SK-N-SH treated with all-trans-retinoic acid at 6 μM for 48 hours (cell line): ENCODE data around the gene ZNF423.

ENCODE experiments used
- ATAC-seq: fragments of 200-7000 bp; cut with Tn5 transposase; 3 replicates; pipeline ENCODE4 v1.9.1; 2020; ENCODE audit warnings: mild to moderate bottlenecking, moderate library complexity
- ARNTL ChIP-seq: fragments of 450-650 bp; formaldehyde crosslinking; IDR thresholded peaks from 2 replicates; pipeline ENCODE4 v1.5.0; 2020; ENCODE audit warnings: low read depth, mild to moderate bottlenecking, moderate library complexity, borderline replicate concordance
- BACH2 ChIP-seq: fragments of 250-450 bp; sonication (Bioruptor Pico); IDR thresholded peaks from 2 replicates; pipeline ENCODE4 v1.9.0; 2021; ENCODE audit warnings: mild to moderate bottlenecking, borderline replicate concordance
- CSDC2 ChIP-seq: fragments of 250-450 bp; sonication (Bioruptor Pico); IDR thresholded peaks from 2 replicates; pipeline ENCODE4 v1.5.0; 2020; ENCODE audit warnings: mild to moderate bottlenecking, moderate library complexity
- ESRRG ChIP-seq: fragments of 250-450 bp; sonication (Bioruptor Pico); IDR thresholded peaks from 2 replicates; pipeline ENCODE4 v1.6.1; 2021; ENCODE audit warnings: mild to moderate bottlenecking
- GLIS3 ChIP-seq: fragments of 250-450 bp; sonication (Bioruptor Pico); IDR thresholded peaks from 2 replicates; pipeline ENCODE4 v1.5.0; 2020; ENCODE audit warnings: mild to moderate bottlenecking, moderate library complexity
- ISL1 ChIP-seq: fragments of 250-450 bp; sonication (Bioruptor Pico); IDR thresholded peaks from 2 replicates; pipeline ENCODE4 v2.1.2; 2022; ENCODE audit warnings: mild to moderate bottlenecking, moderate library complexity
- PPARA ChIP-seq: fragments of 250-450 bp; sonication (Bioruptor Pico); IDR thresholded peaks from 2 replicates; pipeline ENCODE4 v1.5.0; 2020; ENCODE audit warnings: mild to moderate bottlenecking, borderline replicate concordance
- RARB ChIP-seq: fragments of 250-450 bp; sonication (Bioruptor Pico); IDR thresholded peaks from 2 replicates; pipeline ENCODE4 v1.8.0; 2021; ENCODE audit warnings: mild to moderate bottlenecking, moderate library complexity
- SNAI2 ChIP-seq: fragments of 250-450 bp; sonication (Bioruptor Pico); IDR thresholded peaks from 2 replicates; pipeline ENCODE4 v1.5.0; 2020; ENCODE audit warnings: mild to moderate bottlenecking, moderate library complexity
- TCF4 ChIP-seq: fragments of 250-450 bp; sonication (Bioruptor Pico); IDR thresholded peaks from 2 replicates; pipeline ENCODE4 v1.8.0; 2021; ENCODE audit warnings: mild to moderate bottlenecking, moderate library complexity, borderline replicate concordance
- TOX ChIP-seq: fragments of 250-450 bp; sonication (Bioruptor Pico); IDR thresholded peaks from 2 replicates; pipeline ENCODE4 v1.8.0; 2021; ENCODE audit warnings: mild to moderate bottlenecking, moderate library complexity, borderline replicate concordance
- ZC3H10 ChIP-seq: fragments of 250-450 bp; sonication (Bioruptor Pico); IDR thresholded peaks from 2 replicates; pipeline ENCODE4 v1.5.1; 2021; ENCODE audit warnings: mild to moderate bottlenecking, moderate library complexity
- ZFP3 ChIP-seq: fragments of 250-450 bp; sonication (Bioruptor Pico); IDR thresholded peaks from 2 replicates; pipeline ENCODE4 v1.5.0; 2020; ENCODE audit warnings: mild to moderate bottlenecking, moderate library complexity
- ZFP30 ChIP-seq: fragments of 450-650 bp; formaldehyde crosslinking; IDR thresholded peaks from 2 replicates; pipeline ENCODE4 v1.5.0; 2022; ENCODE audit warnings: mild to moderate bottlenecking, moderate library complexity
- ZNF565 ChIP-seq: fragments of 450-650 bp; formaldehyde crosslinking; conservative IDR thresholded peaks from 2 replicates; pipeline ENCODE4 v1.5.0; 2020; ENCODE audit warnings: low read depth, mild to moderate bottlenecking, moderate library complexity
- ZNF70 ChIP-seq: fragments of 450-650 bp; formaldehyde crosslinking; IDR thresholded peaks from 2 replicates; pipeline ENCODE4 v1.5.0; 2020; ENCODE audit warnings: mild to moderate bottlenecking, moderate library complexity
- ZNF8 ChIP-seq: fragments of 450-650 bp; formaldehyde crosslinking; IDR thresholded peaks from 2 replicates; pipeline ENCODE4 v1.5.0; 2020; ENCODE audit warnings: mild to moderate bottlenecking, moderate library complexity
- TF ChIP-seq, protein P1 (sequence below): fragments of 250-450 bp; sonication (Bioruptor Pico); IDR thresholded peaks from 2 replicates; pipeline ENCODE4 v1.8.0; 2020; ENCODE audit warnings: mild to moderate bottlenecking, moderate library complexity, borderline replicate concordance
- TF ChIP-seq, protein P2 (sequence below): fragments of 250-450 bp; sonication (Bioruptor Pico); IDR thresholded peaks from 2 replicates; pipeline ENCODE4 v1.5.1; 2021; ENCODE audit warnings: mild to moderate bottlenecking, moderate library complexity
- TF ChIP-seq, protein P3 (sequence below): fragments of 250-450 bp; sonication (Bioruptor Pico); IDR thresholded peaks from 2 replicates; pipeline ENCODE4 v1.5.0; 2020; ENCODE audit warnings: mild to moderate bottlenecking, moderate library complexity
- TF ChIP-seq, protein P4 (sequence below): fragments of 250-450 bp; sonication (Bioruptor Pico); IDR thresholded peaks from 2 replicates; pipeline ENCODE4 v1.5.1; 2020; ENCODE audit warnings: low read depth, mild to moderate bottlenecking, moderate library complexity
- TF ChIP-seq, protein P5 (sequence below): fragments of 250-450 bp; sonication (Bioruptor Pico); IDR thresholded peaks from 2 replicates; pipeline ENCODE4 v1.8.0; 2021; ENCODE audit warnings: low read depth, mild to moderate bottlenecking, moderate library complexity, borderline replicate concordance

ZNF423 gene

DNA sequence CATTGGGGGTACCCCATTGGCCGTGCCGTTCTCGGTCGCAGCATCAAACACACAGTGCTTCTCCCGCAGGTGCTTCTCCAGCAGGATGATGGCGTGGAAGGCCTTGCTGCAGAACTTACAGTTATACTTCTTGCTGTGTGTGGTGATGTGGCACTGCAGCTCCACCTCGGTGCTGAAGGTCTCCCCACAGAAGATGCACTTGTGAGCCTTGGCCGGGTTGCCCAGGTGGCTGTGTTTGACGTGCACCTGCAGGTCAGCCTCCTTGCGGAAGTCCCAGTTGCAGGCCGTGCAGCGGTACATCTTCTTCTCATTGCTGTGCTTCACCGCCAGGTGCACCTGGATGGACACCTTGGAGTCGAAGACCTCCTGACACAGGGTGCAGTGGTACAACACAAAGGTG lies 219.3 kb downstream of the ZNF423 start:
- TF ChIP-seq GLIS3 (no peak), ESRRG (CRISPR knock-in tag) (no peak), ZC3H10 (CRISPR knock-in tag) (no peak), ZNF70 (CRISPR knock-in tag) (no peak), TOX (no peak), CSDC2 (CRISPR knock-in tag) (no peak), ZFP30 (no peak), RARB (no peak), TCF4 (CRISPR knock-in tag) (no peak), BACH2 (CRISPR knock-in tag) (no peak), ARNTL (CRISPR knock-in tag) (no peak), ZNF565 (CRISPR knock-in tag) (no peak), SNAI2 (no peak)
- TF ChIP-seq, protein P1, sequence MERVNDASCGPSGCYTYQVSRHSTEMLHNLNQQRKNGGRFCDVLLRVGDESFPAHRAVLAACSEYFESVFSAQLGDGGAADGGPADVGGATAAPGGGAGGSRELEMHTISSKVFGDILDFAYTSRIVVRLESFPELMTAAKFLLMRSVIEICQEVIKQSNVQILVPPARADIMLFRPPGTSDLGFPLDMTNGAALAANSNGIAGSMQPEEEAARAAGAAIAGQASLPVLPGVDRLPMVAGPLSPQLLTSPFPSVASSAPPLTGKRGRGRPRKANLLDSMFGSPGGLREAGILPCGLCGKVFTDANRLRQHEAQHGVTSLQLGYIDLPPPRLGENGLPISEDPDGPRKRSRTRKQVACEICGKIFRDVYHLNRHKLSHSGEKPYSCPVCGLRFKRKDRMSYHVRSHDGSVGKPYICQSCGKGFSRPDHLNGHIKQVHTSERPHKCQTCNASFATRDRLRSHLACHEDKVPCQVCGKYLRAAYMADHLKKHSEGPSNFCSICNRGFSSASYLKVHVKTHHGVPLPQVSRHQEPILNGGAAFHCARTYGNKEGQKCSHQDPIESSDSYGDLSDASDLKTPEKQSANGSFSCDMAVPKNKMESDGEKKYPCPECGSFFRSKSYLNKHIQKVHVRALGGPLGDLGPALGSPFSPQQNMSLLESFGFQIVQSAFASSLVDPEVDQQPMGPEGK (CRISPR knock-in tag): no peak
- TF ChIP-seq, protein P2, sequence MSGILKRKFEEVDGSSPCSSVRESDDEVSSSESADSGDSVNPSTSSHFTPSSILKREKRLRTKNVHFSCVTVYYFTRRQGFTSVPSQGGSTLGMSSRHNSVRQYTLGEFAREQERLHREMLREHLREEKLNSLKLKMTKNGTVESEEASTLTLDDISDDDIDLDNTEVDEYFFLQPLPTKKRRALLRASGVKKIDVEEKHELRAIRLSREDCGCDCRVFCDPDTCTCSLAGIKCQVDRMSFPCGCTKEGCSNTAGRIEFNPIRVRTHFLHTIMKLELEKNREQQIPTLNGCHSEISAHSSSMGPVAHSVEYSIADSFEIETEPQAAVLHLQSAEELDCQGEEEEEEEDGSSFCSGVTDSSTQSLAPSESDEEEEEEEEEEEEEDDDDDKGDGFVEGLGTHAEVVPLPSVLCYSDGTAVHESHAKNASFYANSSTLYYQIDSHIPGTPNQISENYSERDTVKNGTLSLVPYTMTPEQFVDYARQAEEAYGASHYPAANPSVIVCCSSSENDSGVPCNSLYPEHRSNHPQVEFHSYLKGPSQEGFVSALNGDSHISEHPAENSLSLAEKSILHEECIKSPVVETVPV (CRISPR knock-in tag): no peak
- no peak for ATAC-seq

DNA sequence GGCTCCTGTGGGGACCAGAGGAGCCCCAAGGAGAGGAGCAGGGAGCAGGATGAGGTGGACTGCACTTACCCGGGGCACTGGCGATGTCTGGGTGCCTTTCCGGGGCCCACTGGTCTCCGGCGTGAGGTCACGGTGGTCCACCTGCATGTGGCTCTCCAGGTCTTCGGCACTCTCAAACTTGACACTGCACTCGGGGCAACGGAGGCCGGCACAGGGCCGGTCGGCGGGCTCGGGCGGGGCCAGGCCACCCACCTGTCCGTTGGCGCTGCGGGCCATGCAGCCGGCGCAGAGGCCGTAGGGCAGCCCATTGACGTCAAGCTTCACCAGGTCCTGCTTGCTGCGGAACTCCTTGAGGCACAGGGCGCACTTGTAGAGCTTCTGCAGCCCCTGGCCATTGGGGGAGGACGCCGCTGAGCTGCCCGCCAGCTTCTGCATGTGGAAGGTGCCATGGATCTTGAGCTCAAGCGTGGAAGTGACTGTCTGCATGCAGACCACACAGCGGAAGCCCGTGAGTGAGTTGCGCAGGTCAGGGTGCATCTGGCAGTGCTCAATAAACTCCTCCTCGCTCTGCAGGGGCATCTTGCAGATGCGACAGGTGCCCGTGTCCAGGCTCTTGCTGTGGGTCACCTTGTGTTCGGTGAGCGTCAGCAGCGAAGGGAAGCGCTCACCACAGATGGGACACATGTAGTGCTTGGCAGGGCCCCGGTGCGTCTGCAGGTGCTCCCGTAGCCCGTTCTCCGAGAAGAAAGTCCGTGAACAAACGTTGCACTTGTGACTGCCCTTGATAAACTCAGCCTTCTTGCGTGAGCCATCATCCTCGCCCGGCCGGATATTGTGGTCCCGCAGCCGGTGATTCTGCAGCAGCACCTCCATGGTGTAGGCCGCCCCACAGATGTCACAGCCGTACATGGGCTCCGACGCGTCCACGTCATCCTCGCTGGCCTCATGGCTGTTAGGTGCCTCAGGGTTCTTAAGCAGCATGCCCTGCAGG lies 220.0 kb downstream of the ZNF423 start:
- no peak for ATAC-seq
- TF ChIP-seq ZFP3 (CRISPR knock-in tag) (no peak), GLIS3 (no peak), ZNF8 (CRISPR knock-in tag) (no peak), ZNF565 (CRISPR knock-in tag) (no peak), RARB (no peak), ISL1 (no peak), PPARA (CRISPR knock-in tag) (no peak), ARNTL (CRISPR knock-in tag) (no peak), CSDC2 (CRISPR knock-in tag) (no peak), ZC3H10 (CRISPR knock-in tag) (no peak), ZFP30 (no peak), BACH2 (CRISPR knock-in tag) (no peak), ESRRG (CRISPR knock-in tag) (no peak), ZNF70 (CRISPR knock-in tag) (no peak)
- TF ChIP-seq, protein P1 (CRISPR knock-in tag): no peak
- TF ChIP-seq, protein P3, sequence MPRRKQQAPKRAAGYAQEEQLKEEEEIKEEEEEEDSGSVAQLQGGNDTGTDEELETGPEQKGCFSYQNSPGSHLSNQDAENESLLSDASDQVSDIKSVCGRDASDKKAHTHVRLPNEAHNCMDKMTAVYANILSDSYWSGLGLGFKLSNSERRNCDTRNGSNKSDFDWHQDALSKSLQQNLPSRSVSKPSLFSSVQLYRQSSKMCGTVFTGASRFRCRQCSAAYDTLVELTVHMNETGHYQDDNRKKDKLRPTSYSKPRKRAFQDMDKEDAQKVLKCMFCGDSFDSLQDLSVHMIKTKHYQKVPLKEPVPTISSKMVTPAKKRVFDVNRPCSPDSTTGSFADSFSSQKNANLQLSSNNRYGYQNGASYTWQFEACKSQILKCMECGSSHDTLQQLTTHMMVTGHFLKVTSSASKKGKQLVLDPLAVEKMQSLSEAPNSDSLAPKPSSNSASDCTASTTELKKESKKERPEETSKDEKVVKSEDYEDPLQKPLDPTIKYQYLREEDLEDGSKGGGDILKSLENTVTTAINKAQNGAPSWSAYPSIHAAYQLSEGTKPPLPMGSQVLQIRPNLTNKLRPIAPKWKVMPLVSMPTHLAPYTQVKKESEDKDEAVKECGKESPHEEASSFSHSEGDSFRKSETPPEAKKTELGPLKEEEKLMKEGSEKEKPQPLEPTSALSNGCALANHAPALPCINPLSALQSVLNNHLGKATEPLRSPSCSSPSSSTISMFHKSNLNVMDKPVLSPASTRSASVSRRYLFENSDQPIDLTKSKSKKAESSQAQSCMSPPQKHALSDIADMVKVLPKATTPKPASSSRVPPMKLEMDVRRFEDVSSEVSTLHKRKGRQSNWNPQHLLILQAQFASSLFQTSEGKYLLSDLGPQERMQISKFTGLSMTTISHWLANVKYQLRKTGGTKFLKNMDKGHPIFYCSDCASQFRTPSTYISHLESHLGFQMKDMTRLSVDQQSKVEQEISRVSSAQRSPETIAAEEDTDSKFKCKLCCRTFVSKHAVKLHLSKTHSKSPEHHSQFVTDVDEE (CRISPR knock-in tag): no peak
- TF ChIP-seq, protein P4, sequence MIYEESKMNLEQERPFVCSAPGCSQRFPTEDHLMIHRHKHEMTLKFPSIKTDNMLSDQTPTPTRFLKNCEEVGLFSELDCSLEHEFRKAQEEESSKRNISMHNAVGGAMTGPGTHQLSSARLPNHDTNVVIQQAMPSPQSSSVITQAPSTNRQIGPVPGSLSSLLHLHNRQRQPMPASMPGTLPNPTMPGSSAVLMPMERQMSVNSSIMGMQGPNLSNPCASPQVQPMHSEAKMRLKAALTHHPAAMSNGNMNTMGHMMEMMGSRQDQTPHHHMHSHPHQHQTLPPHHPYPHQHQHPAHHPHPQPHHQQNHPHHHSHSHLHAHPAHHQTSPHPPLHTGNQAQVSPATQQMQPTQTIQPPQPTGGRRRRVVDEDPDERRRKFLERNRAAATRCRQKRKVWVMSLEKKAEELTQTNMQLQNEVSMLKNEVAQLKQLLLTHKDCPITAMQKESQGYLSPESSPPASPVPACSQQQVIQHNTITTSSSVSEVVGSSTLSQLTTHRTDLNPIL: no peak
- TF ChIP-seq, protein P5, sequence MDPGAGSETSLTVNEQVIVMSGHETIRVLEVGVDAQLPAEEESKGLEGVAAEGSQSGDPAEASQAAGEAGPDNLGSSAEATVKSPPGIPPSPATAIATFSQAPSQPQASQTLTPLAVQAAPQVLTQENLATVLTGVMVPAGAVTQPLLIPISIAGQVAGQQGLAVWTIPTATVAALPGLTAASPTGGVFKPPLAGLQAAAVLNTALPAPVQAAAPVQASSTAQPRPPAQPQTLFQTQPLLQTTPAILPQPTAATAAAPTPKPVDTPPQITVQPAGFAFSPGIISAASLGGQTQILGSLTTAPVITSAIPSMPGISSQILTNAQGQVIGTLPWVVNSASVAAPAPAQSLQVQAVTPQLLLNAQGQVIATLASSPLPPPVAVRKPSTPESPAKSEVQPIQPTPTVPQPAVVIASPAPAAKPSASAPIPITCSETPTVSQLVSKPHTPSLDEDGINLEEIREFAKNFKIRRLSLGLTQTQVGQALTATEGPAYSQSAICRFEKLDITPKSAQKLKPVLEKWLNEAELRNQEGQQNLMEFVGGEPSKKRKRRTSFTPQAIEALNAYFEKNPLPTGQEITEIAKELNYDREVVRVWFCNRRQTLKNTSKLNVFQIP (CRISPR knock-in tag): no peak
- TF ChIP-seq, all 23 proteins: peak for 0
